Measurements from ENCODE around the gene OPN1MW3. TPM values are rescaled to one million over a fixed set of nuclear protein-coding genes. Genes with fewer than 3 reads are reported as not detected.
"Not testable (repeated sequence)": the region's sequence is repeated elsewhere in the genome, so short reads cannot be mapped to it uniquely, and the experiment has no call there.

OPN1MW3 gene
- total RNA-seq, 1 donor from 2014 or later = not detected

- intact Hi-C loops (cut with DNase I); H3K36me3 ChIP-seq; DNase-seq (ENCODE audit: low spot score in 2 of 2); H3K27ac ChIP-seq; H3K4me3 ChIP-seq; H3K9me3 ChIP-seq; H3K27me3 ChIP-seq; H3K4me1 ChIP-seq: not testable (repeated sequence)
These were observed 5.7 kb downstream of the OPN1MW3 start for GRCh38 chrX:154263072-154263471.

GRCh38 chrX:154269245-154269644 is 11.9 kb downstream of the OPN1MW3 start:
- intact Hi-C loops (cut with DNase I); H3K36me3 ChIP-seq; H3K4me1 ChIP-seq; DNase-seq (ENCODE audit: low spot score in 2 of 2); H3K4me3 ChIP-seq; H3K9me3 ChIP-seq; H3K27me3 ChIP-seq; H3K27ac ChIP-seq: not testable (repeated sequence)

DNA sequence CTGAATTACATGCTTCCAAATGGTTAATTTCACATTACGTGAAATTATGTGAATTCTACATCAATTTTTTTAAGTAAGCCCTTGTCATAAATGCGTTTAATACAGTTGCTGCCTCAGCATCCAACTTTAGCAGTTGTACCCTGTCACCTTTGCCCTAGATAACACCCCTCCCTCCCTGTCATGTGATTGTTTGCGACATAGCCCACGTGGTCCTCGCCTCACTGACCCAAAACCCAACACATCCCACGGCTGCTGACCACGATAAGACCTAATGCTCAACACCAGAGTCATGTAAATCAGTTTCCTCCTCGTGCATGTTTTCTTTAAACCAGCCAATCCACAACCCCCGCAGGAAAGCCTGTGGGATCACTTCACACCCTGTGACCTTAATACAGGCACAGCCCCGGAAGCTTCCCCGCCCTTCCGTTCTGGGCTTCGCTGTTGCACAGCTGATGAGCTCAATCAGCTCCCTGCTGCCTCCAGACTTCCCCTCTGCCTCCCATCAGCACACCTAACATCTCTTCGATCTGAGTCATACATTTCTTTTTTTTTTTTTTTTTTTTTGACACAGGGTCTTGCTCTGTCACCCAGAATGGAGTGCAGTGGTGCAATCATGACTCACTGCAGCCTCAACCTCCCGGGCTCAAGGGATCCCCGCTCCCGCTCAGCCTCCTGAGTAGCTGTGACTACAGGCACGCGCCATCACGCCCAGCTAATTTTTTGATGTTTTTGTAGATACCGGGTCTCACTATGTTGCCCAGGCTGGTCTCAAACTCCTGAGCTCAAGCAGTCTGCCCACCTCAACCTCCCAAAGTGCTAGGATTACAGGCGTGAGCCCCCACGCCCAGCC is 27.3 kb downstream of the OPN1MW3 start:
- H3K27me3 ChIP-seq; H3K27ac ChIP-seq; H3K4me3 ChIP-seq; H3K9me3 ChIP-seq; H3K4me1 ChIP-seq; intact Hi-C loops (cut with DNase I); H3K36me3 ChIP-seq; DNase-seq (ENCODE audit: low spot score in 2 of 2): not testable (repeated sequence)

- H3K4me3 ChIP-seq; H3K27ac ChIP-seq; DNase-seq (ENCODE audit: low spot score in 2 of 2); intact Hi-C loops (cut with DNase I); H3K36me3 ChIP-seq; H3K9me3 ChIP-seq; H3K27me3 ChIP-seq; H3K4me1 ChIP-seq: not testable (repeated sequence)
These were observed 29.0 kb downstream of the OPN1MW3 start for GRCh38 chrX:154286406-154286805.

- H3K9me3 ChIP-seq = no peaks in the 10 kb centered on the region
- intact Hi-C loops (cut with DNase I) = no loop called here
- TF ChIP-seq CTCF (IDR thresholded peaks at IDR 0.05) = no peak
- no peak within 1 kb of the TSS for H3K4me3 ChIP-seq
- DNase-seq (ENCODE audit: low spot score in 2 of 2) = no peak
- no peaks in the 10 kb centered on the region for H3K36me3 ChIP-seq
- no peaks in the 10 kb centered on the region for H3K27me3 ChIP-seq
- no peaks in the 10 kb centered on the region for H3K4me1 ChIP-seq
- no peak within 1 kb of the TSS for H3K27ac ChIP-seq
These were observed 37.6 kb downstream of the OPN1MW3 start, which contains the start of gene TEX28 for GRCh38 chrX:154294791-154295574. TSS of gene TEX28 (minus strand) at chrX:154295124. CDS start at chrX:154292117, 3,007 bp downstream.

- Histone ChIP-seq H3K9me3 (no peaks in the 10 kb centered on the region), H3K27ac (no peak within 1 kb of the TSS), H3K36me3 (no peaks in the 10 kb centered on the region), H3K4me3 (no peak within 1 kb of the TSS), H3K4me1 (no peaks in the 10 kb centered on the region), H3K27me3 (no peaks in the 10 kb centered on the region)
- intact Hi-C loops (cut with DNase I) = no loop called here
- TF ChIP-seq CTCF (IDR thresholded peaks at IDR 0.05) = no peak
- no peak for DNase-seq (ENCODE audit: low spot score in 2 of 2)
These were observed 38.4 kb downstream of the OPN1MW3 start, which contains the start of gene TKTL1 for GRCh38 chrX:154295664-154296310. TSS of gene TKTL1 (plus strand) at chrX:154295795. CDS start at chrX:154295860, 65 bp downstream.

DNA sequence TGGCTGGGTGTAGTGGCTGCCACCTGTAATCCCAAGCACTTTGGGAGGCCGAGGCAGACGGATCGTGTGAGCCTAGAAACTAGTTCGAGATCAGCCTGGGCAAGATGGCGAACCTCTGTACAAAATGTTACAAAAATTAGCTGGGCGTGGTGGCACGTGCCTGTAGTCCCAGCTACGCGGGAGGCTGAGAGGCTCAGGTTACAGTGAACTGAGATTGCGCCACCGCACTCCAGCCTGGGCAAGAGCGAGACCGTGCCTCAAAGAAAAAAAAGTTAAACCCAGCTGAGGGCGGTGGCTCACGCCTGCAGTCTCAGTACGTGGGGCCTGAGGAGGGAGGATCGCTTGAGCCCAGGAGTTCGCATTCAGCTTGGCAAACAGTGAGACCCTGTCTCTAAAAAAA is 39.3 kb downstream of the OPN1MW3 start:
- Histone ChIP-seq H3K27ac (no peak overlapping the region), H3K4me3 (no peak overlapping the region), H3K9me3 (no peaks in the 10 kb centered on the region), H3K27me3 (no peaks in the 10 kb centered on the region), H3K36me3 (no peaks in the 10 kb centered on the region), H3K4me1 (no peaks in the 10 kb centered on the region)
- TF ChIP-seq CTCF (IDR thresholded peaks at IDR 0.05) = no peak
- DNase-seq (ENCODE audit: low spot score in 2 of 2) = no peak
- intact Hi-C loops (cut with DNase I) = no loop called here

Measured in ascending aorta (tissue), 2 donors.